ENCODE data around the gene ACMSD. TPM values are rescaled to one million over a fixed set of nuclear protein-coding genes. Genes with fewer than 3 reads are reported as not detected.
A peak's percentile ranks its signal among the peaks of the same experiment; 100 is the strongest.

ACMSD gene
- total and polyA plus RNA-seq, 9 of the 15 experiments (the other 6 are each of a cell fraction or from before 2014, with no cell fraction given): not detected

GRCh38 chr2:134917888-134918525, 79.6 kb downstream of the ACMSD start (continued):
- no peak for TF ChIP-seq HSF4 (CRISPR knock-in tag; IDR thresholded peaks at IDR 0.05; ENCODE audit: borderline replicate concordance)
- TF ChIP-seq NFIC (IDR thresholded peaks at IDR 0.05): no peak
- TF ChIP-seq RBM15 (IDR thresholded peaks at IDR 0.05; ENCODE audit: insufficient read depth, low read length): no peak
- no peak for TF ChIP-seq SNAPC5 (CRISPR knock-in tag; IDR thresholded peaks at IDR 0.05)
- TF ChIP-seq SRSF7 (optimal IDR thresholded peaks at IDR 0.05; ENCODE audit: low read depth, low read length): no peak
- no peak for TF ChIP-seq ZNF146 (CRISPR knock-in tag; IDR thresholded peaks at IDR 0.05; ENCODE audit: unreplicated experiment)
- no peak for TF ChIP-seq TFAM (CRISPR knock-in tag; conservative IDR thresholded peaks at IDR 0.05)
- TF ChIP-seq CHCHD3 (CRISPR knock-in tag; IDR thresholded peaks at IDR 0.05): no peak
- no peak for TF ChIP-seq SFPQ (IDR thresholded peaks at IDR 0.05; ENCODE audit: low read depth, low read length)
- no peak for TF ChIP-seq USF2 (CRISPR knock-in tag; IDR thresholded peaks at IDR 0.05)
- TF ChIP-seq RBM17 (IDR thresholded peaks at IDR 0.05; ENCODE audit: borderline replicate concordance, low read depth, low read length): no peak
- TF ChIP-seq ZNF217 (CRISPR knock-in tag; IDR thresholded peaks at IDR 0.05): no peak
- TF ChIP-seq SREBF2 (CRISPR knock-in tag; IDR thresholded peaks at IDR 0.05): no peak
- peak; percentile 18; the same call in 1 of the 2 replicates for TF ChIP-seq GATAD2A (IDR thresholded peaks at IDR 0.05)
- no peak for TF ChIP-seq PHTF2 (CRISPR knock-in tag; IDR thresholded peaks at IDR 0.05)
- TF ChIP-seq ZKSCAN1 (IDR thresholded peaks at IDR 0.05; ENCODE audit: low read depth, low read length): no peak
- no peak for TF ChIP-seq NCOA1 (IDR thresholded peaks at IDR 0.05; ENCODE audit: low read depth)
- no peak for TF ChIP-seq SMC3 (conservative IDR thresholded peaks at IDR 0.05; ENCODE audit: insufficient read depth, low read depth, low read length)
- TF ChIP-seq NONO (IDR thresholded peaks at IDR 0.05; ENCODE audit: low read depth in 2 of 2, low read length in 1 of 2): peak; percentile 42 to 70; a peak in 2 of 4 replicates
- TF ChIP-seq BACH1 (tag; IDR thresholded peaks at IDR 0.05): no peak
